GM21825 (cell line): ENCODE data around the gene UPF2.

ENCODE experiments used
- ATAC-seq: cut with Tn5 transposase; IDR thresholded peaks from one replicate; pipeline ENCODE4 v1.9.1; 2021; ENCODE audit warnings: mild to moderate bottlenecking, moderate library complexity; ENCODE audit not compliant: unreplicated experiment

UPF2 gene

GRCh38 chr10:11871466-11871865 is 171.1 kb downstream of the UPF2 start:
- no peak for ATAC-seq

- ATAC-seq = no peak
Measured at GRCh38 chr10:11870900-11871400, 171.7 kb downstream of the UPF2 start.

- no peak for ATAC-seq
Measured at GRCh38 chr10:11870461-11870780, 172.2 kb downstream of the UPF2 start.
